Uterus (tissue), 2 donors: ENCODE data around the gene SRCIN1.

Experiments
- CTCF ChIP-seq, 4 experiments: fragments of 200-600 bp in 2 of 4; fragments of 450-650 bp in 2 of 4; sonication (generic) in 2 of 4; IDR thresholded peaks; one replicate each; pipeline ENCODE4 v1.5.1; 2016 to 2019; ENCODE audit warnings: antibody characterized with exemption in 4 of 4, mild to moderate bottlenecking in 2 of 4, moderate library complexity in 1 of 4
- POLR2A ChIP-seq, 2 donors: fragments of 450-650 bp; IDR thresholded peaks; one replicate each; pipeline ENCODE4 v1.6.1; 2016; ENCODE audit warnings: antibody characterized with exemption in 2 of 2, mild to moderate bottlenecking in 1 of 2, moderate library complexity in 1 of 2

- no peak for TF ChIP-seq CTCF (IDR thresholded peaks at IDR 0.05)
- TF ChIP-seq POLR2A (IDR thresholded peaks at IDR 0.05), result no peak
Observed at GRCh38 chr17:38583828-38584349, 21.9 kb downstream of the SRCIN1 start.
